Activated T-cell treated with anti-CD3 and anti-CD28 coated beads, Interleukin-2, amount 50 U/mL, for 72 hours (primary cell): ENCODE measurements around the gene ATP6V1D. TPM values are rescaled to one million over a fixed set of nuclear protein-coding genes. Genes with fewer than 3 reads are reported as not detected.
A peak's percentile ranks its signal among the peaks of the same experiment; 100 is the strongest.

Experiments used
- ATAC-seq, 2 donors: fragments of 150-1000 bp; cut with Tn5 transposase; replicated peaks in 1 of 2; 2 replicates each; pipeline ENCODE4 v1.10.0; 2021; ENCODE audit warnings: moderate library complexity in 2 of 2, mild to moderate bottlenecking in 1 of 2
- DNase-seq, 2 donors: peaks; one replicate each; pipeline ENCODE4 v3.0.0; 2021 to 2022; ENCODE audit warnings: mixed read lengths in 1 of 2
- H3K27ac Mint-ChIP-seq: one replicate; pipeline ENCODE4 v1.8.0; 2022; ENCODE audit warnings: mild to moderate bottlenecking, moderate library complexity, mixed read lengths
- H3K27me3 Mint-ChIP-seq: one replicate; pipeline ENCODE4 v1.8.0; 2022; ENCODE audit warnings: low read depth, mixed read lengths
- H3K36me3 Mint-ChIP-seq, 2 donors: one replicate each; pipeline ENCODE4 v1.8.0; 2022; ENCODE audit warnings: mixed read lengths in 2 of 2, mild to moderate bottlenecking in 1 of 2; ENCODE audit not compliant: insufficient read depth in 2 of 2
- H3K4me1 Mint-ChIP-seq: one replicate; pipeline ENCODE4 v1.8.0; 2022; ENCODE audit warnings: low read depth, mixed read lengths
- H3K4me3 Mint-ChIP-seq, 2 donors: one replicate each; pipeline ENCODE4 v1.8.0; 2022; ENCODE audit warnings: mild to moderate bottlenecking in 2 of 2, mixed read lengths in 2 of 2, moderate library complexity in 2 of 2
- H3K9me3 Mint-ChIP-seq, 2 donors: one replicate each; pipeline ENCODE4 v1.8.0; 2022; ENCODE audit warnings: mixed read lengths in 2 of 2
- total RNA-seq, 2 donors: library from RNA; stranded (reverse); gene quantifications; one replicate each; pipeline ENCODE4 v1.2.3, GENCODE V29; 2022

Gene ATP6V1D
- total RNA-seq, 2 donors from 2014 or later, result 24.5 to 27.3 TPM

DNA sequence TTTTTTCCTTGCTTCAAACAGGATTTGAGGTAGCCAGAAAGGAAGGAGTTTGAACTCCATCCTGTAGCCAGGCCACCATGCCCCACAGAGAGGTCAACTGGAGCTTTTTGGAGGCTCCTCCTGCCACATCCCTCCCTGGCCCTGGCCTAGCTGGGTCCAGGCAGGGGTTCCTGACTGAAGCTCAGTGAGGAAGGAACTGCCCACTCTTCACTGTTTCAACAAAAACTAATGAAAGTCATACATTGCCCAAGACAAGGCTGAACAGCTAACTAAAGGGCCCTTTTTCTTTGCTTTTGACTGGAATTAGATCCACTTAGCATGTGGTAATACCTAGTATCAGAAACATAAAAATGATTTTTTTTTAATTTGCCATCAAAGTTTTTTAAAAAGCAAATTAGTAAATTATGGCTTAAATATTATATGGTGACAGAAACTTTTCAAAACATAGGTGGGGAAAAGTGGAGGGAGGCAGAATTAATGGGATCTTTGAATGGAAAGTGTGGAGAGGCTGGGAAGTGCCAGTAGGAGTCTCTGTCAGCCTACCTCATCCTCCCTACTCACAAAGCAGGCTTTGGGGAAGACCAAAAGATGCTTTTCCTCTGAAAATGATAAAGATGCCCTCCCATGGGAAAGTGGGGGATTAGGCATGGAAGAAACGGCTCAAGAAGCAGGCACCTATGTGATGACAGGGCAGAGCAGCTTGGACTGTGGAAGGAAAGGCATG is 30.4 kb upstream of the ATP6V1D start:
- DNase-seq (no peak), ATAC-seq (no peak)
- peaks cover 2 to 4% of the 10 kb centered on the region in 2 donors for H3K36me3 Mint-ChIP-seq
- no peak overlapping the region for H3K27ac Mint-ChIP-seq
- H3K27me3 Mint-ChIP-seq, result no peaks in the 10 kb centered on the region
- H3K9me3 Mint-ChIP-seq, result no peaks in the 10 kb centered on the region
- H3K4me1 Mint-ChIP-seq, result no peaks in the 10 kb centered on the region
- no peak overlapping the region for H3K4me3 Mint-ChIP-seq

DNA sequence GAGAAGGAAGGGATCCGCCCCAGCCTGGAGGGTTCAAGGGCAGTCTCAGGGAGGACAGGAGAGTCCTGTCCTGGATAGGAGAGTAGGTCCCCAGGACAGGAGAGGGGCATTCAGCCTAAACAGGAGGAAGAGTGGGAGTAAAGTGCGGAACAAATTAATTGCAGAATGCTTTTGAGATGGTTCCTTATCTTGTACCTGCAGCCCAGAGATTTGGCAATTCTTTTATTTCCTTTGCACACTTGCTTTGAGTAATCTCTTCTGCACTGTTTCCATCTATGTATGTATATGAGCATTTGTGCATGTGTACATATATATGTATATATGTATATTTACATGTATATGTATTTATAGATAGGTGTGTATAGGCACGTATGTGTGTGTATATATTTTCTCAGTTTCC is 29.7 kb upstream of the ATP6V1D start:
- no peaks in the 10 kb centered on the region for H3K9me3 Mint-ChIP-seq
- no peak overlapping the region for H3K27ac Mint-ChIP-seq
- no peak overlapping the region for H3K4me3 Mint-ChIP-seq
- peaks cover 2 to 8% of the 10 kb centered on the region in 2 donors for H3K36me3 Mint-ChIP-seq
- no peaks in the 10 kb centered on the region for H3K4me1 Mint-ChIP-seq
- no peaks in the 10 kb centered on the region for H3K27me3 Mint-ChIP-seq
- DNase-seq (no peak), ATAC-seq (no peak)

DNA sequence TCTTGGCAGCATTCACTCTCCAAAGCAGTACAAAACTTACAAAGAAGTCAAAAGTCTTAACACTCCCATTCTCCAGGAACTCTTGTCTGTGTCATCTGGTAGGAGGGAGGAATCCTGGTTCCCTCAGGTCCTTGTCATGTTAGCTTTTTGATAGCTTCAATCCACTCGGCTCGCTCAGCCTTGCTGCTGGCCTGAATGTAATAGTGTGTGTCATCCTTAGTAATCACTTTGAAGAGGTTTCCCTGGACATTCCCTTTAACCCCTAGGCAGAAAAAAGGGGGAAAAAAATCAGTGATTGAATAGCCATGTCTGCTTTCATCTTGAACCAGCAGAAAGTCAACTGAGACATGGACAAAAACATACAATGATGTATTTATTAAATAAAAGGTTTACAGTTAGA is 27.6 kb upstream of the ATP6V1D start:
- no peaks in the 10 kb centered on the region for H3K4me1 Mint-ChIP-seq
- ATAC-seq, result no peak
- H3K27me3 Mint-ChIP-seq, result no peaks in the 10 kb centered on the region
- H3K9me3 Mint-ChIP-seq, result no peaks in the 10 kb centered on the region
- no peak overlapping the region for H3K27ac Mint-ChIP-seq
- no peak overlapping the region for H3K4me3 Mint-ChIP-seq
- peaks cover 7 to 17% of the 10 kb centered on the region in 2 donors for H3K36me3 Mint-ChIP-seq
- no peak for DNase-seq

DNA sequence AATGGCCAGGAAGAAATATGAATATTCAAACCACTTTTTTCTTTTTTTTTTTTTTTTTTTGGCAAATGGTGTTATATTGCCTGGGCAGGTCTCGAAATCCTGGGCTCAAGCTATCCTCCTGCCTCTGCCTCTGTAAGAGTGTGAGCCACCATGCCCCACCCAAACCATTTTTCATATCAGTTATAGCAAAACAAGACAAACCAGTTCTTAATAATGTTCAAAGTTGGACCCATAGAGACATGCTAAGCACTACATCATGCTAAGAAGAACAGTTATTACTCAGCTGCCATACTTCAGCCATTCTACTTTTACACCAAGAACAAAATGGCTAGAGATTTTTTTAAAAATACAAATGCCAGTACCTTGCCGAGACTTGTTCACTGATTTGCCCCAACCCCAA is 26.0 kb upstream of the ATP6V1D start:
- no peak overlapping the region for H3K4me3 Mint-ChIP-seq
- H3K27ac Mint-ChIP-seq, result no peak overlapping the region
- peaks cover 8 to 21% of the 10 kb centered on the region in 2 donors for H3K36me3 Mint-ChIP-seq
- no peak for DNase-seq
- no peaks in the 10 kb centered on the region for H3K9me3 Mint-ChIP-seq
- no peaks in the 10 kb centered on the region for H3K4me1 Mint-ChIP-seq
- H3K27me3 Mint-ChIP-seq, result no peaks in the 10 kb centered on the region
- ATAC-seq, result no peak

DNA sequence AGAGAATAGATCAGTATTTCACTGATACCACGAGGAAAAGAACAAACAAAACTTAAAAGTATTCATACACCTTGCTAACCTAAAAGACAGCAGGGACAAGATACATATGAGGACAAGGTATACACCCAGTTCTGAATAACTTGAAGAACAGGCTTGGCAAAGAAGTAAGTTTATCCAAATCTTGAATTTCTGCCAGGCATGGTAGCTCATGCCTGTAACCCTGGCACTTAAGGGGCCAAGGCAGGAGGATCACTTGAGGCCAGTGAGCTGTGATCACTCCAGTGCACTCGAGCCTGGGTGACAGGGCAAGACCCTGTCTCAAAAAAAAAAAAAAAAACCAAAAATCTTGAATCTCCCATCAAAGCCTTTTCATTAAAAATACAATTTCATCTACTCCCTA is 25.5 kb upstream of the ATP6V1D start:
- no peaks in the 10 kb centered on the region for H3K9me3 Mint-ChIP-seq
- H3K4me1 Mint-ChIP-seq, result no peaks in the 10 kb centered on the region
- ATAC-seq, result no peak
- no peak for DNase-seq
- H3K36me3 Mint-ChIP-seq, result peaks cover 8 to 22% of the 10 kb centered on the region in 2 donors
- no peak overlapping the region for H3K4me3 Mint-ChIP-seq
- no peaks in the 10 kb centered on the region for H3K27me3 Mint-ChIP-seq
- H3K27ac Mint-ChIP-seq, result no peak overlapping the region

DNA sequence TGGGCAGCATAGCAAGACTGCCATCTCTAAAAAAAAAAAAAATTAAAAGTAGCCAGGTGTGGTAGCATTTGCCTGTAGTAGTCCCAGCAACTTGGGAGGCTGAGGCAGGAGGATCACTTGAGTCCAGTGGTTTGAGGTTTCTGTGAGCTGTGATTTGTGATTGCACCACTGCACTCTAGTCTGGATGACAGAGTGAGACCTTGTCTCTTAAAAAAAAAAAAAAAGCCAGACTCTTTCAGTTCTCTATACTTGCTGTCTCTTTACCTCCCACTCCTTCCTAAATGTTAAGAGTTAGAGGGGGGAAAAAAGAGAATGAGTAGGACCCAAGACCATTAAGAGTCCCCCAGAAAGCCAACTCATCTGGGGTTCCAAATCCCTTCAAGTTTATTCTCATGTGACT is 18.3 kb upstream of the ATP6V1D start:
- peak overlapping the region; percentile 38 for H3K27ac Mint-ChIP-seq
- no peaks in the 10 kb centered on the region for H3K27me3 Mint-ChIP-seq
- ATAC-seq (no peak), DNase-seq (no peak)
- H3K9me3 Mint-ChIP-seq, result no peaks in the 10 kb centered on the region
- peaks cover 17 to 38% of the 10 kb centered on the region in 2 donors for H3K36me3 Mint-ChIP-seq
- no peak overlapping the region for H3K4me3 Mint-ChIP-seq
- H3K4me1 Mint-ChIP-seq, result peaks cover 24% of the 10 kb centered on the region

DNA sequence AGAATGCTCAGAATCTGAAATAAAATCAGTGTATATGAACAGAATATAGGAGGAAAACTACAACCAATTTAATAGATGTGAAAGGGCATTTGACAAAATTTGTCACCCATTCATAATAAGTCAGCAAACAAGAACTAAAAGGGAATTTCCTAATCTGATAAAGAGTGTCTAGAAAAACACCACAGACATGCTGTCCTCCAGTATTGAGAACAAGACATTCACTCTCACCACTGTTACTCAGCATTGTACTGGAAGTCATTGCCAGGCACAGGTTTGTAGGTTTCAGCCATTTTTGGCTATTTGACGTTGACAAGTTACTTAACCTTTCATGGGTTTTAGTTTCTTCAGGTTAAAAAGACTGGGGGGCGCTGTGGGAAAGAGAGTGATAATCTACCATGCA is 13.7 kb upstream of the ATP6V1D start:
- ATAC-seq (peak; percentile 97 to 98), DNase-seq (peak; percentile 31 to 39)
- Mint-ChIP-seq H3K4me3 (peak overlapping the region; percentile 42 to 85), H3K27ac (peak overlapping the region; percentile 98), H3K27me3 (no peaks in the 10 kb centered on the region), H3K4me1 (peaks cover 65% of the 10 kb centered on the region), H3K36me3 (peaks cover 13 to 34% of the 10 kb centered on the region in 2 donors), H3K9me3 (no peaks in the 10 kb centered on the region)

DNA sequence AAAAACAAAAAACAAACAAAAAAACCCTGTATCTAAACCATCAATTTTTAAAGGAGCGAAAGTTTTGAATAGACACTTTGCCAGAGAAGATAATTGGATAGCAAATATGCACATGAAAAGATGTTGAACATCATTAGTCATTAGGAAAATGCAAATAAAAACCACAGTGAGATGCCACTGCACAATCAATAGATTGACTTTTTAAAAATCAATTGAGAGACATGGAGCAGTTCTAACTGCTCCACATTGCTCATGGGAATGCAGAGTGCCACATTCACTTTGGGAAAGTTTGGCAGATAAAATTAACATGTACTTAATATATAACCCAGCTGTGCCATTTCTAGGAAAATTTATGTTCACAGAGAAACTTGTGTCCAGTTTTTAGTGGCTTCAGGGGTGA is 13.2 kb upstream of the ATP6V1D start:
- Mint-ChIP-seq H3K27ac (peak overlapping the region; percentile 98), H3K27me3 (no peaks in the 10 kb centered on the region), H3K9me3 (no peaks in the 10 kb centered on the region), H3K4me3 (peak overlapping the region; percentile 42 to 85), H3K4me1 (peaks cover 69% of the 10 kb centered on the region), H3K36me3 (peaks cover 13 to 36% of the 10 kb centered on the region in 2 donors)
- ATAC-seq (peak in 1 of 2 donors; percentile 25), DNase-seq (no peak)

DNA sequence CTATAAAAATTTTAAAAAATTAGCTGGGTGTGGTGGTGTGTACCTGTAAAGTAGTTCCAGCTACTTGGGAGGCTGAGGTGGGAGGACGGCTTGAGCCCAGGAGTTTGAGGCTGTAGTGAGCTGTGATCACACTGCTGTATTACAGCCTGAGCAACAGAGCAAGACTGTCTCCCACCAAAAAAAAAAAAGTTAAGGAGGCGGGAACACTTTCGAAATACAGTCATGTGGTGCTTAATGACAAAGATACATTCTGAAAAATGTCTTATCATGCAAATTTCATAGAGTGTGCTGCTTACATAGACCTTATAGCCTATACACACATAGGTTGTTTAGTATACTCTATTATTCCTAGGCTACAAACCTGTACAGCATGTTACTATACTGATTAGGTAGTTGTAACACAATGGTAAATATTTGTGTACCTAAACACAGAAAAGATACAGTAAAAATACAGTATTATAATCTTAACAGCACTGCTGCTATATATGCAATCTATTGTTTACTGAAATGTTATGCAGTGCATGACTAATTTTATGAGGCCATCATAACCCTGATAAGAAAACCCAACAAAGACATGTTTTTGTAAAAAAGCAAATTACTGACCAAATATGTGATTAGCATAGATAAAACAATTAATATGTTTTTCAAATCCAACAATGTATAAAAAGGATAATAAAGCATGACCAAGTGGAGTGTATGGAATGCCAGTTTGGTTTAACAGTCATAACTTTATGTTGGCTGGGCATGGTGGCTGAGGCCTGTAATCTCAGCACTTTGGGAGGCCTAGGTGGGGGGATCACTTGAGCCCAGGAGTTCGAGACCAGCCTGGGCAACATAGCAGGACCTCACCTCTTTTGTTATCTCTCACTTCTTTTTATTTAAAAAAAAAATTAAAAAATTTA is 11.9 kb upstream of the ATP6V1D start:
- H3K36me3 Mint-ChIP-seq, result peaks cover 7 to 30% of the 10 kb centered on the region in 2 donors
- ATAC-seq (no peak), DNase-seq (no peak)
- no peaks in the 10 kb centered on the region for H3K27me3 Mint-ChIP-seq
- H3K4me1 Mint-ChIP-seq, result peaks cover 70% of the 10 kb centered on the region
- no peak overlapping the region for H3K27ac Mint-ChIP-seq
- H3K4me3 Mint-ChIP-seq, result peak overlapping the region in 1 of 2 donors; percentile 62
- no peaks in the 10 kb centered on the region for H3K9me3 Mint-ChIP-seq

DNA sequence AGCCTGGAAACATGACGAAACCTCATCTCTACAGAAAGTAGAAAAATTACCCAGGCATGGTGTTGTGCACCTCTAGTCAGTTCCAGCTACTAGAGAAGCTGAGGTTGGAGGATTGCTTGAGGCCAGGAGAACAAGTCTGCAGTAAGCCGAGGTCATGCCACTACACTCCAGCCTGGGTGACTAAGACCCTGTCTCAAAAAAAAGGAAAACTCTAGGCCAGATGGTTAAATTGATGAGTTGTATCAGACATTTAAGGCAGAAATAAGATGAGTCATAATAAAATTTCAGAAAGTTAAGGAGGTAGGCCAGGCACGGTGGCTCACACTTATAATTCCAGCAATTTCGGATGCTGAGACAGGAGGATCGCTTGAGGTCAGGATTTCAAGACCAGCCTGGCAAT is 11.2 kb upstream of the ATP6V1D start:
- ATAC-seq (peak; percentile 39 to 40), DNase-seq (no peak)
- H3K27me3 Mint-ChIP-seq, result no peaks in the 10 kb centered on the region
- peak overlapping the region; percentile 86 for H3K27ac Mint-ChIP-seq
- H3K36me3 Mint-ChIP-seq, result peaks cover 6 to 34% of the 10 kb centered on the region in 2 donors
- peak overlapping the region; percentile 0 to 62 for H3K4me3 Mint-ChIP-seq
- peaks cover 77% of the 10 kb centered on the region for H3K4me1 Mint-ChIP-seq
- no peaks in the 10 kb centered on the region for H3K9me3 Mint-ChIP-seq

DNA sequence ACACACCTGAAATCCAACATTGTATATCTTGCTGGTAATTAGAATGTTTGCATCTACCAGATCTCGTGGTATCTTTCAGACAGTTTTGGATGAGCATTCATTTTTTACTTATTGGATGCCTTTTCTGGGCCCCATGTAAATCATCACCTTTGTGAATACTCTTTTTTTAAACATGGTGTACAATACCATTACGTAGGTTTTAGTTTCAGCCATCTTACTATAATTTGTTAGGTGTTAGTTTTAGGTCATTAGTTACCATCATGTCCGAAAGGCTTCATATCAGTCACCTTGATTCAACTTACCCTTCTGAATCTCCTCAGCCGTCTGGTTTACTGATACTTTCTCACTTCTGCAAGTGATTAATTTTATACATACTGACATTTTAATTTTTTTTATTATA is 5.9 kb upstream of the ATP6V1D start:
- Mint-ChIP-seq H3K36me3 (peaks cover 10 to 35% of the 10 kb centered on the region in 2 donors), H3K27me3 (no peaks in the 10 kb centered on the region), H3K27ac (no peak overlapping the region), H3K9me3 (no peaks in the 10 kb centered on the region), H3K4me3 (no peak overlapping the region), H3K4me1 (peaks cover 82% of the 10 kb centered on the region)
- DNase-seq (no peak), ATAC-seq (no peak)

DNA sequence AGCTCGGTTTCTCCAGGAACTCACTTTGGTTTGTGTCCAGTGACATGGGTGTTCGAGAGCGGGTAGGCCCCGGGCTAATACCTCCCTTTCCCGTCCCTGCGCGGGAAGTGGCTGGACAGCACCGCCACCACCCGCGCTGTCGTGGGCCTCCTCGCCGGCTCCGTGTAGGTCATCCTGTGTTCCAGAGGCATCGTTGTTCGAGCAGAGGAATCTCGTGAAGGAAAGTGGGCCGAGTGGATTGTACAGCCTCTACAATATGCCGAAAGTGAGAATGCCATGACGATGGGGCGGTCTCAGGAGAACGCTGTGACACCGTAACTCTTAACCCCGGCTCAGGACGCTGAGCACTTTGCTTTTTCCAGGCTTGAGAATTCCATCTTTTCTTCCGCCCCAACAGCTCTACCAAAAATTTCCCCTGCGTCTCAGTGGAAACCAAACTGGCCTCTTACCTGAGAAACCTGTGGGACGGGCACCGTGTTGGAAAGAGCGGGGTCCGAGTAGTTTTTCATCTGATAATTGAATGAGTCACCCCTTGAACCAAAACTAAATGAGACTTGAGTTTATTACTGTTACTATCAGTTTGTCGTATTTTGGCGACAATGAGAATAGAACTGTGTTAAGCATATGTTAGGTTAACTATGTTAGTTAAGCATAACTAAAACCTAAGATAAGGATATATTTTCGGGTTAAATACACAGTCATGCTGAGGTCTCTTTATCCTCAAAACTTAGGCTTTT is 1.0 kb upstream of the ATP6V1D start:
- Mint-ChIP-seq H3K36me3 (peaks cover 9 to 17% of the 10 kb centered on the region in 2 donors), H3K27ac (peak overlapping the region; percentile 96), H3K27me3 (no peaks in the 10 kb centered on the region), H3K4me3 (peak overlapping the region; percentile 91 to 96), H3K9me3 (no peaks in the 10 kb centered on the region), H3K4me1 (peaks cover 75% of the 10 kb centered on the region)
- DNase-seq, result no peak
- ATAC-seq, result peak; percentile 12 to 42
